D721Med (cell line): Measurements from ENCODE around the gene AANAT.

ENCODE experiments used
- DNase-seq: peaks from one replicate; pipeline ENCODE4 v3.0.0; 2011; ENCODE audit warnings: low spot score; ENCODE audit not compliant: insufficient read length
- FAIRE-seq: peaks from 2 replicates; lab custom pipeline; 2011; peaks lifted over from hg19 to GRCh38; lab: Jason Lieb, UNC
- CTCF ChIP-seq: IDR thresholded peaks from 2 replicates; pipeline ENCODE4 v1.5.1; 2012; ENCODE audit warnings: mild to moderate bottlenecking, control low read depth; ENCODE audit not compliant: insufficient read depth; ENCODE audit errors: missing control alignments

AANAT gene

GRCh38 chr17:76449126-76449525, 18.3 kb upstream of the AANAT start:
- DNase-seq (no peak), FAIRE-seq (no peak)
- TF ChIP-seq CTCF = no peak

GRCh38 chr17:76451506-76451905, 15.9 kb upstream of the AANAT start:
- FAIRE-seq = no peak
- TF ChIP-seq CTCF = no peak
- DNase-seq = no peak

- TF ChIP-seq CTCF = no peak
- no peak for FAIRE-seq
- DNase-seq = no peak
These were observed 15.2 kb upstream of the AANAT start for GRCh38 chr17:76452127-76452659.

- DNase-seq (peak; percentile 91), FAIRE-seq (no peak)
- peak; percentile 48 for TF ChIP-seq CTCF
These were observed 14.6 kb upstream of the AANAT start, which contains the start of gene UBE2O for GRCh38 chr17:76452660-76453430. Gene UBE2O, minus strand, starts transcription at chr17:76453152. Its CDS starts 11 bp downstream, at chr17:76453141.

GRCh38 chr17:76453431-76453743, 14.0 kb upstream of the AANAT start:
- DNase-seq = no peak
- FAIRE-seq = no peak
- no peak for TF ChIP-seq CTCF

- FAIRE-seq (no peak), DNase-seq (no peak)
These were observed 8.6 kb upstream of the AANAT start for GRCh38 chr17:76458580-76459490.

More at GRCh38 chr17:76458580-76459490, 8.6 kb upstream of the AANAT start:
- TF ChIP-seq CTCF = peak; percentile 75
